Esophagus muscularis mucosa (tissue), 4 donors: ENCODE measurements around the gene FAM118A.

ENCODE experiments used
- EP300 ChIP-seq: sonication (generic); formaldehyde crosslinking; IDR thresholded peaks from one replicate; pipeline ENCODE4 v1.6.1; 2017; ENCODE audit warnings: antibody characterized with exemption
- POLR2A ChIP-seq: fragments of 450-650 bp; IDR thresholded peaks from one replicate; pipeline ENCODE4 v1.6.1; 2017; ENCODE audit warnings: antibody characterized with exemption, moderate library complexity, mild to moderate bottlenecking, low read depth
- POLR2AphosphoS5 ChIP-seq, 2 donors: sonication (generic); formaldehyde crosslinking; IDR thresholded peaks; one replicate each; pipeline ENCODE4 v1.6.1; 2017; ENCODE audit warnings: antibody characterized with exemption in 2 of 2
- TF ChIP-seq, protein P1 (sequence below), 3 experiments: fragments of 200-600 bp in 2 of 3; fragments of 450-650 bp in 1 of 3; sonication (generic) in 2 of 3; IDR thresholded peaks; one replicate each; pipeline ENCODE4 v1.5.1; 2017 to 2019; ENCODE audit warnings: antibody characterized with exemption in 3 of 3, mild to moderate bottlenecking in 2 of 3, moderate library complexity in 1 of 3

DNA sequence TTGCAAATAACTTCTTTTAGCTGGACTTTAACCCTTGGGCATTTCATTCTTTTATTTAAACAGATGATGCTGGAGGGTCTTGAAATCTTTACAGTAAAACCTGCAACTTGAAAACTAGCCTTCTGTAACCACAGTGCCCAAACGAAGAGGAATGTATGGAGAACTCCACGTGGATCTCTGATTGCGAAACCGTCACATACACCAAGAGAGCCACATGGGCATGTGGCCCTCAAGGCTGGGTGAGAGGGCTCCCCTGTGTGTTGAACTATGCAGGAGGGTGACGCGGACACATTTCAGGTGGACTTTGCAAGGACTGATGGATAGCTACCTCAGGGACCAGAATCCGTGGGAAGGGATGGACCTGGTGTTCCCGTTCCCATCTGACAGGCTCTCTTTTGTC, 30.6 kb downstream of the FAM118A start:
- TF ChIP-seq, protein P1, sequence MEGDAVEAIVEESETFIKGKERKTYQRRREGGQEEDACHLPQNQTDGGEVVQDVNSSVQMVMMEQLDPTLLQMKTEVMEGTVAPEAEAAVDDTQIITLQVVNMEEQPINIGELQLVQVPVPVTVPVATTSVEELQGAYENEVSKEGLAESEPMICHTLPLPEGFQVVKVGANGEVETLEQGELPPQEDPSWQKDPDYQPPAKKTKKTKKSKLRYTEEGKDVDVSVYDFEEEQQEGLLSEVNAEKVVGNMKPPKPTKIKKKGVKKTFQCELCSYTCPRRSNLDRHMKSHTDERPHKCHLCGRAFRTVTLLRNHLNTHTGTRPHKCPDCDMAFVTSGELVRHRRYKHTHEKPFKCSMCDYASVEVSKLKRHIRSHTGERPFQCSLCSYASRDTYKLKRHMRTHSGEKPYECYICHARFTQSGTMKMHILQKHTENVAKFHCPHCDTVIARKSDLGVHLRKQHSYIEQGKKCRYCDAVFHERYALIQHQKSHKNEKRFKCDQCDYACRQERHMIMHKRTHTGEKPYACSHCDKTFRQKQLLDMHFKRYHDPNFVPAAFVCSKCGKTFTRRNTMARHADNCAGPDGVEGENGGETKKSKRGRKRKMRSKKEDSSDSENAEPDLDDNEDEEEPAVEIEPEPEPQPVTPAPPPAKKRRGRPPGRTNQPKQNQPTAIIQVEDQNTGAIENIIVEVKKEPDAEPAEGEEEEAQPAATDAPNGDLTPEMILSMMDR (IDR thresholded peaks at IDR 0.05), result no peak
- TF ChIP-seq EP300, result no peak
- no peak for TF ChIP-seq POLR2AphosphoS5 (IDR thresholded peaks at IDR 0.05)
- no peak for TF ChIP-seq POLR2A
